Measurements from ENCODE around the gene SSB. TPM values are rescaled to one million over a fixed set of nuclear protein-coding genes. Genes with fewer than 3 reads are reported as not detected.

SSB gene
- total RNA-seq, 1 donor from 2014 or later = 72.7 TPM

GRCh38 chr2:169775354-169775753 lies 23.3 kb upstream of the SSB start:
- Histone ChIP-seq H3K4me3 (ENCODE audit: low read depth, low read length) (no peak overlapping the region), H3K36me3 (ENCODE audit: control insufficient read depth, insufficient read depth, low read length) (no peaks in the 10 kb centered on the region), H3K27me3 (ENCODE audit: control insufficient read depth, insufficient read depth, low read length) (no peaks in the 10 kb centered on the region)
- no peak for DNase-seq (ENCODE audit: low read depth)
- no peak for FAIRE-seq
- no peak for TF ChIP-seq CTCF (IDR thresholded peaks at IDR 0.05; ENCODE audit: insufficient read depth, low read length, severe bottlenecking)

GRCh38 chr2:169775765-169776164 lies 22.9 kb upstream of the SSB start:
- TF ChIP-seq CTCF (IDR thresholded peaks at IDR 0.05; ENCODE audit: insufficient read depth, low read length, severe bottlenecking) = no peak
- Histone ChIP-seq H3K4me3 (ENCODE audit: low read depth, low read length) (no peak overlapping the region), H3K27me3 (ENCODE audit: control insufficient read depth, insufficient read depth, low read length) (no peaks in the 10 kb centered on the region), H3K36me3 (ENCODE audit: control insufficient read depth, insufficient read depth, low read length) (no peaks in the 10 kb centered on the region)
- DNase-seq (ENCODE audit: low read depth) = peak; percentile 15
- FAIRE-seq = no peak

GRCh38 chr2:169776252-169776761 lies 22.4 kb upstream of the SSB start:
- no peak for FAIRE-seq
- DNase-seq (ENCODE audit: low read depth) = no peak
- TF ChIP-seq CTCF (IDR thresholded peaks at IDR 0.05; ENCODE audit: insufficient read depth, low read length, severe bottlenecking) = no peak
- H3K27me3 ChIP-seq (ENCODE audit: control insufficient read depth, insufficient read depth, low read length) = no peaks in the 10 kb centered on the region
- H3K36me3 ChIP-seq (ENCODE audit: control insufficient read depth, insufficient read depth, low read length) = no peaks in the 10 kb centered on the region
- no peak overlapping the region for H3K4me3 ChIP-seq (ENCODE audit: low read depth, low read length)

- FAIRE-seq (no peak), DNase-seq (ENCODE audit: low read depth) (no peak)
- no peaks in the 10 kb centered on the region for H3K27me3 ChIP-seq (ENCODE audit: control insufficient read depth, insufficient read depth, low read length)
- no peak overlapping the region for H3K4me3 ChIP-seq (ENCODE audit: low read depth, low read length)
- no peak for TF ChIP-seq CTCF (IDR thresholded peaks at IDR 0.05; ENCODE audit: insufficient read depth, low read length, severe bottlenecking)
- H3K36me3 ChIP-seq (ENCODE audit: control insufficient read depth, insufficient read depth, low read length) = no peaks in the 10 kb centered on the region
Measured at GRCh38 chr2:169778446-169778845, 20.2 kb upstream of the SSB start.

- no peak for TF ChIP-seq CTCF (IDR thresholded peaks at IDR 0.05; ENCODE audit: insufficient read depth, low read length, severe bottlenecking)
- DNase-seq (ENCODE audit: low read depth) (no peak), FAIRE-seq (no peak)
- Histone ChIP-seq H3K4me3 (ENCODE audit: low read depth, low read length) (no peak overlapping the region), H3K27me3 (ENCODE audit: control insufficient read depth, insufficient read depth, low read length) (no peaks in the 10 kb centered on the region), H3K36me3 (ENCODE audit: control insufficient read depth, insufficient read depth, low read length) (no peaks in the 10 kb centered on the region)
Measured at GRCh38 chr2:169781249-169782013, 17.2 kb upstream of the SSB start.

GRCh38 chr2:169782513-169782912 lies 16.2 kb upstream of the SSB start:
- DNase-seq (ENCODE audit: low read depth) (no peak), FAIRE-seq (no peak)
- no peak for TF ChIP-seq CTCF (IDR thresholded peaks at IDR 0.05; ENCODE audit: insufficient read depth, low read length, severe bottlenecking)
- Histone ChIP-seq H3K36me3 (ENCODE audit: control insufficient read depth, insufficient read depth, low read length) (no peaks in the 10 kb centered on the region), H3K4me3 (ENCODE audit: low read depth, low read length) (no peak overlapping the region), H3K27me3 (ENCODE audit: control insufficient read depth, insufficient read depth, low read length) (no peaks in the 10 kb centered on the region)

Data from bronchial epithelial cell (primary cell).